Muscle of arm (tissue), 12 donors: ENCODE results near the gene SFTPA1. TPM values are rescaled to one million over a fixed set of nuclear protein-coding genes. Genes with fewer than 3 reads are reported as not detected.
"Not testable (repeated sequence)": the region's sequence is repeated elsewhere in the genome, so short reads cannot be mapped to it uniquely, and the experiment has no call there.

ENCODE experiments used
- DNase-seq: peaks from one replicate; pipeline ENCODE4 v3.0.0-alpha.2; 2013
- polyA plus RNA-seq, 12 donors: library from polyadenylated mRNA; unstranded; fragments of 120-200 nt; gene quantifications; one replicate each; pipeline ENCODE4 v1.2.1, GENCODE V29; 2013; ENCODE audit not compliant: insufficient read length in 12 of 12

Gene SFTPA1
- polyA plus RNA-seq, 12 donors = 0.08 TPM; not detected in 11

DNA sequence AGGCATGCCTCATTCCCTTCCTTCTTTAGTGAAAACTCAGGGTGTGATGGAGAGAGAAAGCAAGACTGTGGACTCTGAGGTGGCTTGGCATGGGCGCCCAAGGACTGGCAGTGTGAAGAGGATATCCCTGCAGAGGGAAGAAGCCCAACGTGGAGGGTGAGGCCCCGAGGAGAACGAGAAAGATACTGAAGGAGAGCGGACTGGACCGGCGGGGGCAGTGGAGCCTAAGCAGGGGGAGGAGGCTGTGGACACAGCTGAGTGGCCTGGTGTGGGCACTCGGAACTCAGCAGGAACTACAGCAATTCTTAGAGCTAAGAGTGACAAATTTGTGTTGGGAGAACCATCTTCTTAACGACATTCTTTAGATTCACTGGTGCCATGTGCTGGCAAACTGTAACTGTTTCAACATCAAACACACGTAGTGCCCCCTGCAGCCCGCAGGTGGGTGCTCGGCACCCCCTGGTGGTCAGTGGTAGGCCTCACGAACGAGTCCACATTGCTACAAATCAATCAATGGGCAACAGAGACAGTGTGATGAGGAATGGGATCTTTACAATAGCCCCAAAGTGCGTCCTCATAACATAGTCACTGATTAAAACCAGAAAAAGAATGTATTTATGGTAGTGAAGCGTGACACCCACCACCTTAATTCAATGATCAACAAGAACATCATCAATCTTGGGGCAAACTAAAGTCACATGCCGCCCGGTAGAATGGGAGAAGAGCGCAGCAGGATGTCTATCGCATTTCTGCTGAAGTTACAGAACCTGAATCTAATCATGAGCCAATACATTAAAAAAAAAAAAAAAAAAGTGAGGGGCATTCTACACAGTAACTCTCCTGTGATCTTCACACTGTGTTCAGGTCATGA, 2.0 kb upstream of the SFTPA1 start:
- DNase-seq = no peak

DNA sequence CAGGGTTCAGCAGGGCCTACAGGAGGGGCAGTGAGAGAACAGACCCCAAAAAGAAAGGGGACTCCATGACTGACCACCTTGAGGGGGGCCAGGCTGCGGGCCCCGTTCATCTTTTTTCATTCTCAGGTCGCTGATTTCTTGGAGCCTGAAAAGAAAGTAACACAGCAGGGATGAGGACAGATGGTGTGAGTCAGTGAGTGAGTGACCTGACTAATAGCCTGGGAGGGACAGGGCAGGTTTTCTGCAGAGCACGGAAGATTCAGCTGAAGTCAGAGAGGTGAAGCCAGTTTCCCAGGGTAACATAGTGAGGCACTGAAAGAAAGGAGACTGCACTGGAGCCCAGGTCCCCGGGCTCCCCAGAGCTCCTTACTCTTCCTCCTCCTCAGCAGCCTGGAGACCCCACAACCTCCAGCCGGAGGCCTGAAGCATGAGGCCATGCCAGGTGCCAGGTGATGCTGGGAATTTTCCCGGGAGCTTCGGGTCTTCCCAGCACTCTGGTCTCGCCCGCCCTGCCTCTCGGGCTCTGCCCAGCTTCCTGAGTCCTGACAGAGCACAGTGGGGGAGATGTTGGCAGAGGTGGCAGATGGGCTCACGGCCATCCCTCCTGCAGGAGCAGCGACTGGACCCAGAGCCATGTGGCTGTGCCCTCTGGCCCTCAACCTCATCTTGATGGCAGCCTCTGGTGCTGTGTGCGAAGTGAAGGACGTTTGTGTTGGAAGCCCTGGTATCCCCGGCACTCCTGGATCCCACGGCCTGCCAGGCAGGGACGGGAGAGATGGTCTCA, 646 bp downstream of the SFTPA1 start:
- not testable (repeated sequence) for DNase-seq

DNA sequence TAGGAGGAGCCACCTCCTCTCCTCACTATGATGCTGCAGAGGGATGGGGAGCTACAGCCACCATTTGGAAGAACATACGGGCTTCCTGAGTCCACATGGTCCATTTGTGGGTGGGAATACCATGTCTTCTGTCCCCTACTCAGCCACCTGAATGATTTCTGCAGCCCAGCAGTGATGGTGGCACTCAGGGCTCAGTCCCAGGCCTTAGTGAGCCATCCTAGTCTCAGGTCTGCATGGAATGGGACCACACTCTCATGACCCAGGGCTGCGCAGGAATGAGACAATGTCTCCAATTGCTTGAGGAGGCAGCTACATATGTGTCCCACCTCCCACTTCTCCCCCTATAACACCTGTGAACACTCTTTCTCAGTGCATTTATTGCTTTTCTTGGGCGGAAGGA, 4.8 kb downstream of the SFTPA1 start:
- no peak for DNase-seq

DNA sequence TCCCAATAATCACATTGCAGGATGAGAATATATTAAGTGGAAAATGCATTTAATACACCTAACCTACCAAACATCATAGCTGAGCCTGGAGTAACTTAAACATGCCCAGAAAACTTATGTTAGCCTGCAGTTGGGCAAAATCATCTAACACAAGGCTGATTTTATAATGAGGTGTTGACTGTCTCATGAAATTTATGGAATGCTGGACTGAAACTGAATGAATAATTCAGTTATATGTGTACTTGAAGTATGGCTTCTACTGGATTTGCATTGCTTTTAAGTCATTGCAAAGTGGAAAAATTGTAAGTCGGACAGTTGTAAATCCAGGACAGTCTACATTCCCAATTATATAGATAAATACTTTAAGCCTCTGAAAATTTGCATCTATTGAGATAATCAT, 5.4 kb downstream of the SFTPA1 start:
- no peak for DNase-seq

DNA sequence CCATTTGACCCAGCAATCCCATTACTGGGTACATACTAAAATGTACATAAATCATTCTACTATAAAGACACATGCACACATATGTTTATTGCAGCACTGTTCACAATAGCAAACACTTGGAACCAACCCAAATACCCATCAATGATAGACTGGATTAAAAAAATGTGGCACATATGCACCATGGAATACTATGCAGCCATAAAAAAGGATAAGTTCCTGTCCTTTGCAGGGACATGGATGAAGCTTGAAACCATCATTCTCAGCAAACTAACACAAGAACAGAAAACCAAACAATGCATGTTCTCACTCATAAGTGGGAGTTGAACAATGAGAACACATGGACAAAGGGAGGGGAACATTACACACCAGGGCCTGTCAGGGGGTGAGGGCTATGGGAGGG, 12.9 kb downstream of the SFTPA1 start:
- DNase-seq = not testable (repeated sequence)

DNA sequence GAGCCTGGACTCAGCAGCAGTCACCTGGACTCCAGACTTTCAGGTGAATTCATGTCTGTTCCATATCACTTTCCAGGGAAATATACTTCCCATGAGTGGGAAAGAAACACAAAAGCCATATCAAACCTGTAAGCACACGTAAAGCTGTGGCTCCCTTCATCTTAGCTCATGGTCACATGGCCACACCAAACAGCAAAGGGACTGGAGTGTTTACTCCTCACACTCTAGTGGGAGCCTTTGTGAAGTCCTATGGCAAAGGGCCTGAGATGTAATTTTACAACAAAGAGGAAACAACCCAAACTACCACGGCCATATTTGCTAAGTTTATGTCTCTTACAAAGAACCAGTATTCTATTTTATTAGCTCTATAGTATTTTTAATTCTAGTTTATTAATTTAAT, 16.3 kb downstream of the SFTPA1 start:
- no peak for DNase-seq

DNA sequence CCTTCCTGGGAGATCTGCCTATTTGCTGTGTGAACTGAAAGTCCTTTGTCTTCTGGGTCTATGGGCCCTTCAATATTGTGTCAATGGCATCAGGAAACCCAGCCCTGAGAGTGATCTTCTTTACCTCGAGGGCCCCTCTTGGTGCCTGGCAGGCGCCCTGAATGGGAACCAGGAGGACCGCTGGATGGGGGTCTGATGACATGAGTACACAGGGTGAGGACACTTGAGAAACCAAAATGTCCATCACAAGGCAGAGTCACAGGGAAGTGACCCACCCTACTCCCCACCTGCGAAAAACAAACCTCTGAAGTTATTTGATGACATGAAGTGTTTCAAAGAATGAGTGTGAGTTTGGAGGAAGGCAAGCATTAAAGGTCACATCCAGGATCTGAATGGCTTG, 17.3 kb downstream of the SFTPA1 start:
- no peak for DNase-seq

DNA sequence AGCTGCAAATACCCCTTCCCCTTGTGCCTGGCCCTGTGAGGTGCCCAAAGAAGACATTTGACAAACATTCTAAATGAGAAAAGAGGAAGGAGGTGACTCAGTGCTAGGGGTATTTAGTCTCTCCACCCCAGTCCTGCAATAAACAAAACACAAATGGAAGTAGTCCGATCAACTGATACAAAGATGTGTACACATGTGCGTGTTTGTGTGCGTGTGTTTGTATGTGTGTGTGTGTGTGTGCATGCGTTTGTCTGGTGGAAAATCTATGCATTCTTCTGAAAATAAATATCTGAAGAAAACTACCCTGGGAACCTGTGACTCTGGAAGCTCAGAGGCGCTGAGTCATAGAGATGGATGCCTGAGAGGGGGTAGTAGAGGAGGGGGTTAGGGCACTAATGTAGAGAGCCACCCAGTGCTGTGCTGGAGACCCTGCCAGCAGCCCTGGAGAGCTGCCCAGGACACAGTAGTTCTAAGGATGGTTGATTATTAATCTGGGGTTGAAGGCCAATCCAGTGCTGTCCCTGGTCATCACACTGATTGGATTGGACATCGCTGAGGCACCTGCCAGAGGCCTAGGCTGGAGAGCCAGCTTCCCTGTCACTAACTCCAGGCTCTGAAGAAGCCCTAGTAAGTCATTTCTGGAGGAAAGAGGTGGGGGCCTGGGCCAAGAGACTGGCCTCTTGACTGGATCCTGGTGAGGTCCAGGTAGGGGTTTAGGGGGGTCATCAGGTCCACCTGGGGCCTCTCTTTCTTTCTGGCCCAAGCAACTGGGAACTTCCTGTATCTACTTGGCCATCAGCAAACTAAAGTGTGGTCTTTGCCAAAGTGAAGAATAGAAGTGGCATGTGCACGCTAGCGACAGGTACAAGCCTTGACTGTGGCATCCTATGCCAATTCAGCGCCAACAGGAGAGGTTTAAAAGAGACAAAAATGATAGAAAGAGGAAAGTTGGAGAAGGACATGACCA, 18.5 kb downstream of the SFTPA1 start:
- DNase-seq = no peak

DNA sequence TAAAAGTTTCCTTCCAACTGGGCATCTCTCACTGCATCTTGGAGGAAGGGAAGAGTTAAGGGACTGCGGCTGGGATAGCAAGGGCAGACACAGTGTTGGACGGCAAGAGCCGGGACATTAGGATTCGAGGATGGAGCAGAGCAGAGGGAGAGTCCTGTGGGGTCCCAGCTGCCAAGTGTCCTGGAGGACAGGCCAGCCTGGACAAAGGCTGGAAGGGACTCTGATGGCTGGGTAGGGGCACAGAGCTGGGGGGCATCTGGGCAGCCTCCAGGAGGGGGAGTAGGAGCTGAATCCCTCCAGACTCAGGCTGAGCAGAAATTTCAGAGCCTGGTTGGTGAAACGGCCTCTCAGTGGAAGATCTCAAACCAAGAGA, 19.2 kb downstream of the SFTPA1 start:
- DNase-seq = no peak

DNA sequence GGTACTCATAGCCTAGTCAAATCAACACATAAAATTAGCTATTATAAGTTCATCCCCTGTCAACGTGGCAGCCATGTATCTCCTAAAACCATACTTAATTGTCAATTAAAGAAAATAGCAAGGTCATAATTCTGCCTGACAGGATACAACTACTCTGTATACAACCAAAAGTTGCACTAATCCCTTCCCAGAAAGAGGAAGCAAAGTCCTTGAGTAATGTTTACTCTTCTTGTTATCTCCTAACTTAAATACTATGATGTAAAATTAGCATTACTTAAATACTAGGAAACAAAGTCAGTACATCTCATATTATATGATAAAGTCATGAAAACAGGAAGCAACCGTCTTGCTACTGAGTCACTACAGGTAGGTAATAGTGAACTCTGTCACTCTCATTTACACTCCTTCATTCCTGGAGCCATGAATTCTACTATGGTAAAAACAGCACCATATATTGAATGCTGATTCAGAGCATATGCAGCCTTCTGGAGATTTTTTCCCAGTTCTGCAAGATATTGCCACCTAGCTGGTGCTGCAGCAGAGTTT, 26.0 kb downstream of the SFTPA1 start:
- DNase-seq = not testable (repeated sequence)

DNA sequence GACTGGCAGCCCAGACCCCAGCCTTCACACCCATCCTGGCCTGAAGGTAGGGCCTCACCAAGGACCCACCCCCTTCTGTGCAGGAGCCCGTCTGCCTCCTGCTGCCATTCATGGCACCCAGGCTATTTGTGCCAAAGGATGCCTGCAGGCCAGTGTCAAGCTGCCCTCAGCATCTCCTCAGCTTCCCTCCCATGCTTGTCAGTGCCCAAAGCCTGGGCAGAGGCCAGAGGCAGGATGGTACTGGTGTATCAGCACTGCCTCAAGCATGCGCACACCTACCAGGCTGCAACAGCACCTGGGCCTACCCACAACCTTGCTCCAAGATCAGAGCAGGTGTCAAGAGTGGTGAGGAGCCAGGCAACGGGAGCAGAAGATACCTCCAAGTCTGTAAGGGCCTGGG, 27.6 kb downstream of the SFTPA1 start:
- no peak for DNase-seq

DNA sequence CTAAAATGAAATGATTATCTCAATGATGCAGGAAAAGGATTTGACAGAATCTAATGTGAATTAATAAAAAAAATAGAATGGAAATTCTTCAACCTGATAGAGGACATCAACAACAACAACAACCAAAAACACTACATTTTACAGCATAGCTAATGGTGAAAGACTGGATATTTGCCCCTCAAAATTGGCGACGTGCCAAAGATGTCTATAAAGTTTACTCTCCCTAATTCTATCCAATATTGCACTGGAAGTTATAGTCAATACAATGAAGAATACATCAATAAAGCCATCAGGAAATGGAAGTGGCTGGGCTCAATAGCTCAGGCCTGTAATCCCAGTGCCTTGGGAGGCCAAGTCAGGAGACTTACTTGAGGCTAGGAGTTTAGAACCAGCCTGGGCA, 42.0 kb downstream of the SFTPA1 start:
- not testable (repeated sequence) for DNase-seq

DNA sequence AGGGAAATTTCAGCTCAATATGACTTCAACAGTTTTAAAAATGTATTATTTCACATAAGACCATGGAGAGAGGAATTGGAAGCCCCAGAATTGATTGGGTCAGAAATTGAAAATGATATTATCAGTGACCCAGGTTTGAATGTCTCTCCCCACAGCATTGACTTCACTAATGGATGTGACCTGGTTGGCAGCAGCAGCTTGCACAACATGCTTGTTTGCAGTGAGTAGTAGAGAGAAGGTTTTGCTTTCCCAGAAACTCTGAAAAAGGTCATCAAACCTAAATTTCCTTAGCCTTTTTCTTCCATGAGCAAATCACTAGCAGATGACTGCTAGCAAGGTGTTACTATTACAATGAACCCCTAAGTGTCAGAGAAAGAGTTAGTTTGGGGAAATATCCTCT, 52.5 kb downstream of the SFTPA1 start:
- DNase-seq = not testable (repeated sequence)

DNA sequence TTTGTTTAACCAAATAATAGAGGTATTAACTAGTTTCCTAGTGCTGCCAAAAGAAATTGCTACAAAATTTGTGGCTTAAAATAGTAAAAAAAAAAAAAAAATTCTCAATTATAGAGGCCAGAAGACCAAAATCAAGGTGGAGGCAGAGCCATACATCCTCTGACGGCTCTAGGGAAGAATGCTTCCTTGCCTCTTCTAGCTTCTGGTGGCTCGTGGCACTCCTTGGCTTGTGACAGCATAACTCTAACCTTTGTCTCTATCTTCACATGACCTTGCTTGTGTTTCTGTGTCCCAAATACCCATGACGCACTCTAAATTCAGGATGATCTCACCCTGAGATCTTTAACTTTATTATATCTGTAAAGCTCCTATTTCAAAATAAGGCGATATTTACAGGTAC, 53.9 kb downstream of the SFTPA1 start:
- DNase-seq = not testable (repeated sequence)

Other genes starting within 250 kb of the SFTPA1 start
- 10 to 100 TPM in 11 of 12 donors, not detected in 1; 47.0 to 84.0 (median 60.4) TPM for gene ZCCHC24, start 165.3 kb upstream of the SFTPA1 start, polyA plus RNA-seq
- gene EIF5AL1, start 98.4 kb upstream of the SFTPA1 start, polyA plus RNA-seq = 1 to 10 TPM in 8 of 12 donors, under 1 TPM in 3, not detected in 1; 0.06 to 6.6 (median 1.6) TPM
- under 1 TPM in 1 of 12 donors, not detected in 11; 0.11 TPM for gene SFTPA2, start 50.5 kb upstream of the SFTPA1 start, polyA plus RNA-seq
- 1 to 10 TPM in 9 of 12 donors, under 1 TPM in 1, not detected in 2; 0.97 to 2.9 (median 2.0) TPM for gene NUTM2B, start 92.3 kb downstream of the SFTPA1 start, polyA plus RNA-seq
- gene NUTM2E, start 215.8 kb downstream of the SFTPA1 start, polyA plus RNA-seq = 1 to 10 TPM in 1 of 12 donors, under 1 TPM in 4, not detected in 7; 0.21 to 1.1 (median 0.65) TPM